HepG2 (cell line): ENCODE results near the gene RBFOX1. TPM values are rescaled to one million over a fixed set of nuclear protein-coding genes. Genes with fewer than 3 reads are reported as not detected.

Experiments
- ATAC-seq: fragments of 200-7000 bp; cut with Tn5 transposase; 3 replicates; pipeline ENCODE4 v1.9.1; 2020; ENCODE audit warnings: mild to moderate bottlenecking, moderate library complexity
- BruUV-seq: library from RNA; stranded (reverse); fragments of 400-500 nt; replicated peaks from 2 replicates; lab custom pipeline; 2021; lab: Mats Ljungman, UMichigan
- CTCF ChIA-PET: fragments of 300-600 bp; formaldehyde crosslinking; extraction: SDS; loops from one replicate; lab custom pipeline; 2021; ENCODE audit warnings: low total read pairs, inconsistent platforms, low intra/inter-chr PET ratio; lab: Yijun Ruan, JAX
- POLR2A ChIA-PET: fragments of 350-600 bp; sonication (Branson Sonifier 250); formaldehyde crosslinking; loops from one replicate; lab custom pipeline; 2020; ENCODE audit warnings: antibody characterized with exemption, inconsistent platforms; lab: Yijun Ruan, JAX
- DNase-seq: peaks from one replicate; pipeline ENCODE4 v3.0.0-alpha.2; 2015; ENCODE audit warnings: low spot score
- FAIRE-seq: peaks from 3 replicates; lab custom pipeline; 2011; peaks lifted over from hg19 to GRCh38; lab: Jason Lieb, UNC
- H2AFZ ChIP-seq: one replicate; pipeline ENCODE4 v1.6.1; 2011; ENCODE audit warnings: low read length, inconsistent platforms
- H3K27ac ChIP-seq: fragments of 300-600 bp; 3 replicates; pipeline ENCODE4 v1.8.0; 2011; ENCODE audit warnings: mixed run types, mild to moderate bottlenecking, mixed read lengths, low read length, inconsistent platforms; ENCODE audit not compliant: insufficient read depth; ENCODE audit errors: extremely low read length
- H3K27me3 ChIP-seq, 2 experiments: fragments of 200-600 bp in 1 of 2; 2 replicates in 1 of 2; 3 replicates in 1 of 2; pipeline versions ENCODE4 v1.6.0 to v1.8.0; 2011; ENCODE audit warnings: low read length in 2 of 2, mild to moderate bottlenecking in 2 of 2, moderate library complexity in 2 of 2, inconsistent platforms in 1 of 2; ENCODE audit not compliant: insufficient read depth in 2 of 2, control insufficient read depth in 1 of 2
- H3K36me3 ChIP-seq, 2 experiments: fragments of 200-600 bp in 1 of 2; replicated peaks in 1 of 2; 2 replicates in 1 of 2; 3 replicates in 1 of 2; pipeline versions ENCODE4 v1.5.1 to v1.8.0; 2011; ENCODE audit warnings: low read length in 2 of 2, inconsistent platforms in 1 of 2; ENCODE audit not compliant: insufficient read depth in 2 of 2, control insufficient read depth in 1 of 2
- H3K4me1 ChIP-seq: 2 replicates; pipeline ENCODE4 v1.5.1; 2012; ENCODE audit warnings: low read length, inconsistent platforms; ENCODE audit not compliant: insufficient read depth
- H3K4me2 ChIP-seq: 2 replicates; pipeline ENCODE4 v1.6.0; 2011; ENCODE audit warnings: low read depth, low read length, inconsistent platforms
- H3K4me3 ChIP-seq, 3 experiments: fragments of 200-600 bp in 1 of 3; sonication (generic), shearing (Covaris generic) in 1 of 3; replicated peaks in 1 of 3; 2 replicates each; pipeline ENCODE4 v1.5.1; 2011 to 2016; ENCODE audit warnings: low read length in 3 of 3, inconsistent platforms in 2 of 3, low read depth in 2 of 3, mild to moderate bottlenecking in 2 of 3, control low read depth in 1 of 3, mixed read lengths in 1 of 3; ENCODE audit not compliant: insufficient read depth in 1 of 3
- H3K79me2 ChIP-seq: one replicate; pipeline ENCODE4 v1.6.1; 2011; ENCODE audit warnings: low read length, inconsistent platforms; ENCODE audit not compliant: insufficient read depth
- H3K9ac ChIP-seq: 2 replicates; pipeline ENCODE4 v1.6.0; 2011; ENCODE audit warnings: mild to moderate bottlenecking, low read depth, low read length, inconsistent platforms; ENCODE audit not compliant: insufficient read depth
- H3K9me3 ChIP-seq: 2 replicates; pipeline ENCODE4 v1.5.1; 2012; ENCODE audit warnings: mild to moderate bottlenecking, low read length
- H4K20me1 ChIP-seq: 2 replicates; pipeline ENCODE4 v1.6.0; 2011; ENCODE audit warnings: inconsistent platforms, mild to moderate bottlenecking, low read length, moderate library complexity; ENCODE audit not compliant: insufficient read depth
- ERF ChIP-seq: IDR thresholded peaks from 2 replicates; pipeline ENCODE4 v1.6.1; 2018; ENCODE audit warnings: missing biosample characterization, missing genetic modification reagents
- HMGA1 ChIP-seq: sonication (generic); formaldehyde crosslinking; conservative IDR thresholded peaks from 2 replicates; pipeline ENCODE4 v1.4.0; 2020; ENCODE audit warnings: missing genetic modification reagents
- MAFK ChIP-seq, 2 experiments: IDR thresholded peaks in 1 of 2; conservative IDR thresholded peaks in 1 of 2; 2 replicates each; pipeline ENCODE4 v1.6.1; 2011; ENCODE audit warnings: improper control_type of control experiment in 2 of 2, low read length in 2 of 2
- PITX1 ChIP-seq: sonication (generic); formaldehyde crosslinking; IDR thresholded peaks from 2 replicates; pipeline ENCODE4 v1.5.1; 2020; ENCODE audit warnings: mild to moderate bottlenecking, missing genetic modification reagents
- SMC3 ChIP-seq: IDR thresholded peaks from 2 replicates; pipeline ENCODE4 v1.6.1; 2011; ENCODE audit warnings: low read length, improper control_type of control experiment
- SP1 ChIP-seq, 2 experiments: fragments of 450-650 bp in 1 of 2; sonication (generic) in 1 of 2; formaldehyde crosslinking in 1 of 2; IDR thresholded peaks; 2 replicates each; pipeline versions ENCODE4 v1.4.0 to v1.6.1; 2016 to 2020; ENCODE audit warnings: missing genetic modification reagents in 1 of 2
- STAG1 ChIP-seq: sonication (generic); formaldehyde crosslinking; IDR thresholded peaks from 2 replicates; pipeline ENCODE4 v1.4.0; 2020; ENCODE audit warnings: missing genetic modification reagents
- ZNF598 ChIP-seq: sonication (generic); formaldehyde crosslinking; IDR thresholded peaks from 2 replicates; pipeline ENCODE4 v1.5.1; 2020; ENCODE audit warnings: mild to moderate bottlenecking, missing genetic modification reagents, borderline replicate concordance
- ZNF883 ChIP-seq: sonication (generic); formaldehyde crosslinking; IDR thresholded peaks from 2 replicates; pipeline ENCODE4 v1.5.1; 2020; ENCODE audit warnings: mild to moderate bottlenecking, missing genetic modification reagents; ENCODE audit errors: not compliant biosample characterization
- WGBS: methylation state at CpG from one replicate; pipeline ENCODE4 v1.1.6; 2017; ENCODE audit warnings: low lambda C conversion rate; 5-methylcytosine and 5-hydroxymethylcytosine counted together
- in situ Hi-C: cut with HindIII; loops from 2 replicates; pipeline ENCODE4 v1.10.0; 2017; ENCODE audit warnings: low pct_unique_long_range_greater_than_20kb; ENCODE audit not compliant: extremely low pct_ligation_motif_present
- intact Hi-C: fragments of 100-400 bp; cut with micrococcal nuclease; formaldehyde crosslinking; loops from one replicate; pipeline ENCODE4 v1.10.0; 2022; ENCODE audit not compliant: unreplicated experiment
- polyA plus RNA-seq, 8 experiments: library from polyadenylated mRNA; depleted of rRNA in 3 of 8; stranded (reverse) in 7 of 8; unstranded in 1 of 8; fragments of >200 nt; fragmentation: Illumina TruSeq in 4 of 8; extraction: Trizol in 4 of 8; gene quantifications; 2 replicates each; pipeline versions ENCODE4 v1.2.1 to v1.2.3, GENCODE V29; 2011 to 2016; ENCODE audit warnings: low read depth in 4 of 8, missing spikeins in 1 of 8, mixed read lengths in 1 of 8; ENCODE audit not compliant: insufficient read depth in 1 of 8
- total RNA-seq, 5 experiments: library from RNA; depleted of rRNA; stranded (reverse); fragments of >200 nt; fragmentation: Illumina TruSeq; extraction: Trizol; gene quantifications; 2 replicates each; pipeline ENCODE4 v1.2.3, GENCODE V29; 2016; ENCODE audit warnings: low read depth in 1 of 5
- TF ChIP-seq, protein P1 (sequence below): sonication (generic); formaldehyde crosslinking; IDR thresholded peaks from 2 replicates; pipeline ENCODE4 v1.4.0; 2020; ENCODE audit warnings: missing genetic modification reagents
- TF ChIP-seq, protein P2 (sequence below): sonication (generic); formaldehyde crosslinking; IDR thresholded peaks from 2 replicates; pipeline ENCODE4 v1.5.0; 2020; ENCODE audit warnings: mild to moderate bottlenecking, missing genetic modification reagents, moderate library complexity

The RBFOX1 gene
- total and polyA plus RNA-seq, 2 of the 13 experiments (the other 11 are each of a cell fraction or from before 2014, with no cell fraction given): not detected

DNA sequence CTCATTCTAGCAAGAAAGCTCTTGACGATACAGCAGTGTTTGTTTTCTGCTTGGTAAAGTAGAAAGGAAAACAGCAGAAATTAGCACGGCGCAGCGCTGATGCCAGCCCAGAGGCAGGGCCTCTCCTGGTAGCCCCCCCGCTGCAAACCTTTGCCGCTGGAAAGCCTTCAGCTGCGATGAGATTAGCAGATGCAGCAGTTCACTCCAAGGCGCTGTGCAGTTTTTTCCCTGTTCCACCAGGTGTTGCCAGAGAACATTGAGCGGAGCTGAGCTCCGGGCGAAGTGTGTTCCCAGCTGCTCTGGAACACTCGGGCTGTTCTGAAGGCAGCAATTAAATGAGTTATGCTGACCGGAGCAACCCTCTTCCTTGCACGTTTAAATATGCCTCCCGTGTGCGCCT lies 72.5 kb downstream of the RBFOX1 start:
- Histone ChIP-seq H3K4me1 (no peaks in the 10 kb centered on the region), H3K9ac (no peak overlapping the region), H3K36me3 (no peaks in the 10 kb centered on the region), H3K4me3 (no peak overlapping the region), H3K27ac (no peak overlapping the region), H3K9me3 (no peaks in the 10 kb centered on the region), H2AFZ (no peak overlapping the region), H4K20me1 (no peaks in the 10 kb centered on the region), H3K79me2 (no peaks in the 10 kb centered on the region), H3K4me2 (no peak overlapping the region), H3K27me3 (peaks cover 0 to 23% of the 10 kb centered on the region in 2 experiments; a peak in 2 of 5 replicates)
- DNase-seq (peak; percentile 46), FAIRE-seq (peak; percentile 90), ATAC-seq (peak; percentile 99)
- in situ Hi-C loops: no loop called here
- ChIA-PET POLR2A (no interaction called here), CTCF (interaction anchor here (0.7 kb wide), 1 partner anchor 768 kb away, joined by 3 read pairs; no protein-coding TSS in a partner anchor)
- intact Hi-C loops: no loop called here
- peak; percentile 78 for TF ChIP-seq STAG1 (CRISPR knock-in tag)
- TF ChIP-seq SMC3: peak; percentile 52; the same call in 1 of the 2 replicates
- TF ChIP-seq MAFK (conservative IDR thresholded peaks at IDR 0.05 in 1 of 2, IDR thresholded peaks at IDR 0.05 in 1 of 2; ENCODE audit: low read length in 2 of 2): peak in 1 of 2 experiments; percentile 3; a peak in 1 of 4 replicates
- peak; percentile 43 for TF ChIP-seq ZNF883
- TF ChIP-seq, protein P1, sequence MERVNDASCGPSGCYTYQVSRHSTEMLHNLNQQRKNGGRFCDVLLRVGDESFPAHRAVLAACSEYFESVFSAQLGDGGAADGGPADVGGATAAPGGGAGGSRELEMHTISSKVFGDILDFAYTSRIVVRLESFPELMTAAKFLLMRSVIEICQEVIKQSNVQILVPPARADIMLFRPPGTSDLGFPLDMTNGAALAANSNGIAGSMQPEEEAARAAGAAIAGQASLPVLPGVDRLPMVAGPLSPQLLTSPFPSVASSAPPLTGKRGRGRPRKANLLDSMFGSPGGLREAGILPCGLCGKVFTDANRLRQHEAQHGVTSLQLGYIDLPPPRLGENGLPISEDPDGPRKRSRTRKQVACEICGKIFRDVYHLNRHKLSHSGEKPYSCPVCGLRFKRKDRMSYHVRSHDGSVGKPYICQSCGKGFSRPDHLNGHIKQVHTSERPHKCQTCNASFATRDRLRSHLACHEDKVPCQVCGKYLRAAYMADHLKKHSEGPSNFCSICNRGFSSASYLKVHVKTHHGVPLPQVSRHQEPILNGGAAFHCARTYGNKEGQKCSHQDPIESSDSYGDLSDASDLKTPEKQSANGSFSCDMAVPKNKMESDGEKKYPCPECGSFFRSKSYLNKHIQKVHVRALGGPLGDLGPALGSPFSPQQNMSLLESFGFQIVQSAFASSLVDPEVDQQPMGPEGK (CRISPR knock-in tag): peak; percentile 26; the same call in 1 of the 2 replicates
- no peak for TF ChIP-seq SP1 (IDR thresholded peaks at IDR 0.05)
- no peak for TF ChIP-seq SP1 (CRISPR knock-in tag; IDR thresholded peaks at IDR 0.05)
- TF ChIP-seq, protein P2, sequence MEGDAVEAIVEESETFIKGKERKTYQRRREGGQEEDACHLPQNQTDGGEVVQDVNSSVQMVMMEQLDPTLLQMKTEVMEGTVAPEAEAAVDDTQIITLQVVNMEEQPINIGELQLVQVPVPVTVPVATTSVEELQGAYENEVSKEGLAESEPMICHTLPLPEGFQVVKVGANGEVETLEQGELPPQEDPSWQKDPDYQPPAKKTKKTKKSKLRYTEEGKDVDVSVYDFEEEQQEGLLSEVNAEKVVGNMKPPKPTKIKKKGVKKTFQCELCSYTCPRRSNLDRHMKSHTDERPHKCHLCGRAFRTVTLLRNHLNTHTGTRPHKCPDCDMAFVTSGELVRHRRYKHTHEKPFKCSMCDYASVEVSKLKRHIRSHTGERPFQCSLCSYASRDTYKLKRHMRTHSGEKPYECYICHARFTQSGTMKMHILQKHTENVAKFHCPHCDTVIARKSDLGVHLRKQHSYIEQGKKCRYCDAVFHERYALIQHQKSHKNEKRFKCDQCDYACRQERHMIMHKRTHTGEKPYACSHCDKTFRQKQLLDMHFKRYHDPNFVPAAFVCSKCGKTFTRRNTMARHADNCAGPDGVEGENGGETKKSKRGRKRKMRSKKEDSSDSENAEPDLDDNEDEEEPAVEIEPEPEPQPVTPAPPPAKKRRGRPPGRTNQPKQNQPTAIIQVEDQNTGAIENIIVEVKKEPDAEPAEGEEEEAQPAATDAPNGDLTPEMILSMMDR (CRISPR knock-in tag): peak; percentile 70
- TF ChIP-seq PITX1 (CRISPR knock-in tag): peak; percentile 19; the same call in 1 of the 2 replicates
- no peak for TF ChIP-seq HMGA1 (CRISPR knock-in tag)
- peak; percentile 42; the same call in 1 of the 2 replicates for TF ChIP-seq ZNF598 (CRISPR knock-in tag)
- 0 out of 2 replicates have a peak, but pooled peaks have one; percentile 21 for TF ChIP-seq ERF (CRISPR knock-in tag)
- 3% methylated on average over 12 of the region's 16 CpGs for WGBS
- BruUV-seq: no TSS peak
